ENCODE measurements around the gene RIPK4. TPM values are rescaled to one million over a fixed set of nuclear protein-coding genes. Genes with fewer than 3 reads are reported as not detected.
"Not testable (repeated sequence)": the region's sequence is repeated elsewhere in the genome, so short reads cannot be mapped to it uniquely, and the experiment has no call there.

The RIPK4 gene
- total and polyA plus RNA-seq, 5 experiments from 2014 or later = 0.26 to 1.1 (median 1.0) TPM; not detected in 2

DNA sequence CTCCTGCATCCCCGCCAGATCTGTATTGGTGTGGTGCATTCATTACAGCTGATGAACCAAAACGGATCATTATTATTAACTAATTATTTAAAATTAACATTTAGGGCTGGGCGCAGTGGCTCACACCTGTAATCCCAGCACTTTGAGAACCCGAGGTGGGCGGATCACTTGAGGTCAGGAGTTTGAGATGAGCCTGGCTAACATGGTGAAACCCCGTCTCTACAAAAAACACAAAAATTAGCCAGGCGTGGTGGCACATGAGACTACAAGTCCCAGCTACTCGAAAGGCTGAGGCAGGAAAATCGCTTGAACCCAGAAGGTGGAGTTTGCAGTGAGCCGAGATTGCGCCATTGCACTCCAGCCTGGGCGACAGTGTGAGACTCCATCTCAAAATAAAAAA lies 18.4 kb upstream of the RIPK4 start:
- POLR2A ChIA-PET = interaction anchor here (0.6 to 0.7 kb wide), 2 partner anchors 38 to 41 kb away, joined by 3 to 4 read pairs; no protein-coding TSS in a partner anchor
- DNase-seq = not testable (repeated sequence)
- H3K27me3 Mint-ChIP-seq = peaks cover 16 to 49% (median 46%) of the 10 kb centered on the region in 5 donors

DNA sequence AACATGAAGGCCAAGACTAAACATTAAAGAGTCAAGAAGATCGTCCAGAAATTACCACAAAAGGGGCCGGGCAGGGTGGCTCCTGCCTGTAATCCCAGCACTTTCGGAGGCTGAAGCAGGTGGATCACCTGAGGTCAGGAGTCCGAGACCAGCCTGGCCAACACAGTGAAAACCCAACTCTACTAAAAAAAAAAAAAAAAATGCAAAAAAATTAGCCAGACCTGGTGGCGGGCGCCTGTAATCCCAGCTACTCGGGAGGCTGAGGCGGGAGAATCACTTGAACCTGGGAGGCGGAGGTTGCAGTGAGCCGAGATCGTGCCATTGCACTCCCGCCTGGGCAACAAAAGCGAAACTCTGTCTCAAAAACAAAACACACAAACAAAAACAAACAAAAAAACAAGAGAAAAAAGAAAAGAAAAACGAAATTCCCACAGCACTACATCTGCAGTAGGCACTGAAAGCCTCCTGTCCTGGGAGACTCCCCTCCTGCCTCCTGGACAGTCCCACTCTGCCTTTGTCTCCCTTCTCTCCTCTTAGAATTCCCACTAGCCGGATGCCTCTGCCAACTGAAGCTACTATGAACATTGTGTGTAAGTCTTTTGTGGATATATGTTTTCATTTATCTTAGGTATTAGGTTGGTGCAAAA lies 17.7 kb upstream of the RIPK4 start:
- POLR2A ChIA-PET = interaction anchor here (0.7 kb wide), 1 partner anchor 57 kb away, joined by 8 read pairs; no protein-coding TSS in a partner anchor
- no peak for DNase-seq
- peaks cover 21 to 53% (median 46%) of the 10 kb centered on the region in 5 donors for H3K27me3 Mint-ChIP-seq

More for the DNA sequence above, 18.4 kb upstream of the RIPK4 start:
- H3K36me3 Mint-ChIP-seq, H3K9me3 Mint-ChIP-seq, ATAC-seq, H3K4me3 Mint-ChIP-seq, H3K27ac Mint-ChIP-seq: not testable (repeated sequence)
- peaks cover 4 to 12% (median 8%) of the 10 kb centered on the region in 4 donors for H3K4me1 Mint-ChIP-seq

DNA sequence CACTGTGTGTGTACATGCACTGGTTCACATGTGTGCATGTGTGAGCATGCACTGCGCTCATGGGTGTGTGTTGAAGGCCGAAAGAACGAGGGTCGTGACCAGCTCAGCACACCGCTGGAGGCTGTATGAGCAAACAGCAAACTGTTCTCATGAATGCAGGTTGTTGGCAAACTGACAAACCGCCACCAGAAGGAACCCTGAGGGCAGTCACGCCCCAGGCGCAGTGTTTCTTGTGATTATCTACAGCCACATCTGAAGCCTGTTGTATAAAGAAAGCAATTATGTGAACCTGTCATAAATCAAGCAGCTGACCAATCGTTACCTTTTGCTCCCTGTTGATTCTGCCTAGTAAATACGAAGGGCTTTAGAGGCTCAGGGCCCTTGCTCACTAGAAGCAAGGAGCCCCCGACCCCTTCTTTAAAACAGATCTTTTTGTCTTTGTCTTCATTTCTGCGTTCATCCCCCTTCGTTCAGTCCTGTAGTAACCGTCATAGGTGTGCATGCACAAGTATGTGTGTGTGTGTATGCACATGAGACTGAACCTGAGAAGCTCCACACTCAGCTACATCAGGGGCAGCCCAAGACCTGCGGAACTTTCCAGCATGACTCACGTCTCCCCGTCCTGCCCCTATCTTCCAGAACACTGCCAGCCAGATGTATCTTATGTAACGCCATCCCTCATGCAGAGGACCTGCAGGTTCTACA lies 16.8 kb upstream of the RIPK4 start:
- Mint-ChIP-seq H3K4me3 (peak overlapping the region in 4 of 10 donors; percentile 4 to 22 (median 20)), H3K27ac (no peak overlapping the region), H3K9me3 (peaks cover 0 to 2% (median 0%) of the 10 kb centered on the region in 9 donors), H3K27me3 (peaks cover 25 to 63% (median 49%) of the 10 kb centered on the region in 5 donors), H3K36me3 (no peaks in the 10 kb centered on the region), H3K4me1 (peaks cover 7 to 24% (median 12%) of the 10 kb centered on the region in 4 donors)
- peak; percentile 37 to 42 for ATAC-seq
- POLR2A ChIA-PET = no interaction called here
- DNase-seq = peak in 3 of 10 donors; percentile 28 to 35 (median 33)

More for the DNA sequence above, 17.7 kb upstream of the RIPK4 start:
- Mint-ChIP-seq H3K4me1 (peaks cover 5 to 14% (median 8%) of the 10 kb centered on the region in 4 donors), H3K36me3 (no peaks in the 10 kb centered on the region), H3K4me3 (no peak overlapping the region), H3K27ac (peak overlapping the region in 2 of 10 donors; percentile 60 to 67), H3K9me3 (no peaks in the 10 kb centered on the region)
- ATAC-seq = no peak

DNA sequence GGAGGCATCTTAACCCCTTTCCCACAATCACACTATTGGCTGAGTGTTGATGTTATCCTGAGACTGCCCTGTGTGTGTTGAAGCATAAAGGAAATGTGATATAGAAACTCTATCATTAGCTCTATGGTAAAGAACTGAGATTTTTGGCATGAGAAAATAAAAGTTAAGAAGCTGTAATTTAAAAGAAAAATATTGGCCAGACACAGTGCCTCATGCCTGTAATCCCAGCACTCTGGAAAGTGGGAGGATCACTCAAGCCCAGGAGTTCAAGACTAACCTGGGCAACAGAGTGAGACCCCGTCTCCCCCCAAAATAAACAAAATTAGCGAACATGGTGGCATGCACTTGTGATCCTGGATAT lies 14.2 kb upstream of the RIPK4 start:
- H3K27ac Mint-ChIP-seq = no peak overlapping the region
- ATAC-seq = no peak
- no peak overlapping the region for H3K4me3 Mint-ChIP-seq
- POLR2A ChIA-PET = no interaction called here
- peaks cover 0 to 2% (median 0%) of the 10 kb centered on the region in 9 donors for H3K9me3 Mint-ChIP-seq
- H3K4me1 Mint-ChIP-seq = peaks cover 7 to 27% (median 14%) of the 10 kb centered on the region in 4 donors
- peaks cover 30 to 79% (median 60%) of the 10 kb centered on the region in 5 donors for H3K27me3 Mint-ChIP-seq
- DNase-seq = no peak
- no peaks in the 10 kb centered on the region for H3K36me3 Mint-ChIP-seq

DNA sequence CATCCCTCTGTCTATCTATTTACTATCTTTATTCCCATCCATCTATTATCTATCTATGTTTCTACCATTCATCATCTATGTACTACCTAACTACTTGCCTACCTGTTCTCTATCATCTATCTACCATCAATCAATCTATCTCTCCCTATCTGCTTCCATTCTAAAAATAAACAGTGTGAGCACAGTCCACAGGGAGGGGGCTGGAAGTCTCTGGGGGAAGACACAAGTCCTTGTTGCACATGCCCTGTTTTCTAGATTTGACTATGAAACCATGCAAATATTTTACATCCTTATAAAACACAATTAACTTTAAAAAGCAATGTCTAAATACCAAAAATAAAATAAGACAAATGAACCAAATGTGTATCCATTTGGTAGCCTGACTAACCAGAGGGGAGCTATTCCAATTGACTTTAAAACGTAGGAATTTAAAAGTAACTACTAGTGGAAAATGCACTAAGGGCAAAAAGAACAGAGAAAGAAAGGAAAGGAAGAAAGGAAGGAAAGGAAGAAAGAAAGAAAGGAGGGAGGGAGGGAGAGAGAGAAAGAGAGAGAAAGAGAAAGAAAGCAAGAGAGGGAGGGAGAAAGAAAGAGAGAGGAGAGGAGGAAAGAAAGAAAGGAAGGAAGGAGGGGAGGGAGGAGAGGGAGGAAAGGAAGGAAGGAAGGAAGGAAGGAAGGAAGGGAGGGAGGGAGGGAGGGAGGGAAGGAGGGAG lies 13.6 kb upstream of the RIPK4 start:
- Mint-ChIP-seq H3K9me3 (peaks cover 0 to 2% (median 0%) of the 10 kb centered on the region in 9 donors), H3K27me3 (peaks cover 35 to 82% (median 64%) of the 10 kb centered on the region in 5 donors), H3K27ac (no peak overlapping the region), H3K4me3 (no peak overlapping the region), H3K4me1 (peaks cover 7 to 27% (median 14%) of the 10 kb centered on the region in 4 donors), H3K36me3 (no peaks in the 10 kb centered on the region)
- POLR2A ChIA-PET = interaction anchor here (0.6 kb wide), 1 partner anchor 231 kb away, joined by 3 read pairs; no protein-coding TSS in a partner anchor
- ATAC-seq (no peak), DNase-seq (no peak)

DNA sequence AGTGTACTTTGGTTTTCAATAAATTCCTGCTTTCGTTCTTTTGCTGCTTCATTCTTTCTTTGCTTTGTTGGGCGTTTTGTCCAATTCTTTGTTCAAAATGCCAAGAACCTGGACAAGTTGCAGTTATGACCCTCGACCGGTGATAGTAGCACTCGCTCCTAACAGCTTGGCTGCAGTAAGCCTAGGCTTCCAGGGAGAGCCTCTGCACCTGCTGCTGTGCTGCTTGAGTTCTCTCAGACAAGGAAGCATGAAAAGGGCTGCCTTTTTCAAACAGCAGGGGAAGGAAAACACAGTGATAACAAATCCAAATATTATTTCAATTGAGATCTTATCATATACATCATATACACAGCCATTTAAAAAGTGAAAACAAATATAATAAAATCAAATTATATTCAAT lies 12.8 kb upstream of the RIPK4 start:
- ATAC-seq (no peak), DNase-seq (no peak)
- H3K27ac Mint-ChIP-seq = peak overlapping the region in 1 of 10 donors; percentile 5
- H3K4me3 Mint-ChIP-seq = peak overlapping the region in 3 of 10 donors; percentile 23 to 52 (median 49)
- peaks cover 35 to 86% (median 66%) of the 10 kb centered on the region in 5 donors for H3K27me3 Mint-ChIP-seq
- POLR2A ChIA-PET = no interaction called here
- no peaks in the 10 kb centered on the region for H3K36me3 Mint-ChIP-seq
- H3K9me3 Mint-ChIP-seq = peaks cover 0 to 2% (median 0%) of the 10 kb centered on the region in 9 donors
- H3K4me1 Mint-ChIP-seq = peaks cover 7 to 27% (median 14%) of the 10 kb centered on the region in 4 donors

DNA sequence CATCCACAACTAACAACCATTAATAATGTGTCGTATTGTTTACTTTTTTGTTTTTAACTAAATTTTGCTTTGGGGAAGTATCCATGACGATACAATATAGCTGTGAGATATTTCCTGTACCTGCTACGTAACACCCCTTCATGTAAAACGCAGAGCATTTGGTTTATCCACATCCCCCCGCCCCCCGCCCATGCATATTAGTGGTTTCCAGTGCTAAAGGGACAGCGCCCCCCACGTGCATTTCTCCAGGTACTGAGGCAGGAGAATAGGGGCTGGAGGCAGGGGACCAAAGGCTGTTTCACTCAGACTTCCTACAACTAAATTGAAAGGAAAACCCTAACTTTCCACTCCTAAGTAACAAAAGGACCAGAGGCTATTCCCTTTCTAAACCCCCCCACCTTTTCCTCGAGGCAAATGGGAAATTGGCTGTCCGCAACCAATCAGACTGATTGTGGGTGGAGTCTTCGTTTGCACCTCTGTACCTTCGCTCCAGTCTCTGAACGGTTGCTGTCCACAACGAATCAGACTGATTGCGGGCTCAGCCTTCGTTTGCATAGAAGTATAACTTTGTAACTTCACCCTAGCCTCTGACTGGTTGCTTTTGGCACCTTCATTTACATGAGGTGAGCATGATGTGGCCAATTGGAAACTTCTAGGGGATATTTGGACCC lies 12.2 kb upstream of the RIPK4 start:
- POLR2A ChIA-PET = no interaction called here
- DNase-seq = no peak
- peak overlapping the region in 1 of 10 donors; percentile 37 for H3K27ac Mint-ChIP-seq

DNA sequence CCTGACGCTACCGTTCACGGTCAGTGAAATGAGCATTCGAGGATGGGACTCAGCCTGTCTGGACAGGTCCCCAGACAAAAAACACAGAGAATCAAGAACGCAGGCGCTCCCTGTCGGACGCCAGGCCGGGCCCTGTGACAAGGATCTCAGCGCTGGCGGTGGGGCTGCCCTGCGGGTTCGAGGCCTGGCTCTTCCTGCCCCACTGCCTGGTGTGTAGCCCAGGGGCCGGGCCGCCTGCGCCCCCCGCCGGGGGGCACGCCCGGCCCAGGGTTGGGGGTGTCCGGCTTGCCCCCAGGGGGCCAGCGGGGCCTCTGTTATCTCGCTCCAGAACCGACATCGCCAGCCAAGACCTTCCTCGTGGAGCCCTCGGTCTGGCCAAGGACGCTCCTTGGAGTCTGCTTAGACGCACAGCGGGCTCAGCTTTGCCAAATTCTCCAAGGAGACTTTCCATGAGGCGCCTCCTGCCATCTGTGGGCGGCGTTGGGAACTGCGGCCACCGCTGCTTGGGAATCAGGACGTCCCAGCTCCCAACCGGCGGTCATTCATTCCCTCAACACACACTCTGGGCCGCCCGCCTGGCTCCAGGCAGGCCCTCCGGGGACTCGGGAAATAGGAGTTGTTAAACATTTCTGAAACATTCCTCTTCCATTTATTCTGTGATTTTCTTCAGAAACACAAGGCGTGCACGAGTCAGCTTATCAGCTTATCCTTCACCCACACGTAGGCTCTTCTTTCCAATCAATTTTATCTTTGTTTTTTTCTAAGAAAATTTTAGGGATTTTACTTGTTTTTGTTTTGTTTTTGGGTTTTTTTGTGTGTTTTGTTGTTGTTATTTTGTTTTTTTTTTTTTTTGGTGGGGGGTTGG lies 11.3 kb upstream of the RIPK4 start:
- DNase-seq = no peak

More for the DNA sequence above, 12.2 kb upstream of the RIPK4 start:
- H3K4me3 Mint-ChIP-seq = peak overlapping the region in 5 of 10 donors; percentile 4 to 49 (median 23)
- H3K27me3 Mint-ChIP-seq = peaks cover 36 to 86% (median 68%) of the 10 kb centered on the region in 5 donors
- peaks cover 0 to 2% (median 0%) of the 10 kb centered on the region in 9 donors for H3K9me3 Mint-ChIP-seq
- H3K36me3 Mint-ChIP-seq = no peaks in the 10 kb centered on the region
- peak in 1 of 2 donors; percentile 50 for ATAC-seq
- peaks cover 5 to 25% (median 13%) of the 10 kb centered on the region in 4 donors for H3K4me1 Mint-ChIP-seq

DNA sequence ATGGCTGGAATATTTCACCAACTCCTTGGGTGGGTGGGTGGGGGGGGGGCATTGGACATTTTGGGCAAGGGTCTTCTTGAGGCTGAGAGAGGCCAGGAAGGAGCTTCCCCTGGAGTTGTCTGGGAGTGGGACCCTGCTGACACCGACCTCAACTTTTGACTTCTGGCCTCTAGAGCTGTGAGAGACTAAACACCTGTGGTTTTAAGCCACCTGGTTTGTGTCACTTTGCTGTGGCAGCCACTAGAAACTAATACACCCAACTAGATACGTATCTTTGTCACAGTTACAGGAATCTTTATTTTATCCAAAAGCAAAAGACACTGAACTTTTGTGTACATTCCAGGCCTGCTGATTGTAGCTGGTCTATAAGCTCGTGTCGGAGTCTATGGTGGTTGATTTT lies 9.9 kb upstream of the RIPK4 start:
- peaks cover 0 to 2% (median 0%) of the 10 kb centered on the region in 9 donors for H3K9me3 Mint-ChIP-seq
- peaks cover 0 to 15% (median 7%) of the 10 kb centered on the region in 4 donors for H3K4me1 Mint-ChIP-seq
- H3K4me3 Mint-ChIP-seq = no peak overlapping the region
- H3K27me3 Mint-ChIP-seq = peaks cover 39 to 96% (median 60%) of the 10 kb centered on the region in 5 donors
- ATAC-seq (no peak), DNase-seq (no peak)
- POLR2A ChIA-PET = no interaction called here
- no peaks in the 10 kb centered on the region for H3K36me3 Mint-ChIP-seq
- H3K27ac Mint-ChIP-seq = no peak overlapping the region

More for the DNA sequence above, 11.3 kb upstream of the RIPK4 start:
- H3K36me3 Mint-ChIP-seq = no peaks in the 10 kb centered on the region
- H3K27ac Mint-ChIP-seq = peak overlapping the region in 1 of 10 donors; percentile 37
- H3K4me3 Mint-ChIP-seq = no peak overlapping the region
- H3K9me3 Mint-ChIP-seq = peaks cover 0 to 2% (median 0%) of the 10 kb centered on the region in 9 donors
- ATAC-seq = no peak
- POLR2A ChIA-PET = no interaction called here
- peaks cover 0 to 16% (median 7%) of the 10 kb centered on the region in 4 donors for H3K4me1 Mint-ChIP-seq
- H3K27me3 Mint-ChIP-seq = peaks cover 32 to 85% (median 63%) of the 10 kb centered on the region in 5 donors

DNA sequence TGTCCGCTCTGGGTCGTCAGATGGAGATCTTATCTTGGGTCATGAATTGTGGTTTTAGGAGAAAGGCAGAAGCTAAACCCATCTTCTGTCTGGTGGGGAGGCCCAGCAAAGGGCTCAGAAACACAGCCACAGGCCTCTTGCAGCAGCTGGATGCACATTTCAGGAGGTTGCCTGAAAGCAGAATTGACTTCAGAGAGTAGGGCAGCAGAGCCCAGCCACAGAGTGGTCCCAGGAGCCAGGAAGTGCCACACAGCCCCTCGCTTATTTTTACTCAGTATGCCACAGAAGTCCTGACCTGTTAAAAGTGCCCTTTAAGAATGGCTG lies 8.3 kb upstream of the RIPK4 start:
- no peak overlapping the region for H3K27ac Mint-ChIP-seq
- ATAC-seq = no peak
- H3K4me1 Mint-ChIP-seq = peaks cover 0 to 15% (median 7%) of the 10 kb centered on the region in 4 donors
- H3K4me3 Mint-ChIP-seq = no peak overlapping the region
- no peak for DNase-seq
- H3K9me3 Mint-ChIP-seq = peaks cover 0 to 2% (median 0%) of the 10 kb centered on the region in 9 donors
- peaks cover 31 to 92% (median 55%) of the 10 kb centered on the region in 5 donors for H3K27me3 Mint-ChIP-seq
- POLR2A ChIA-PET = no interaction called here
- no peaks in the 10 kb centered on the region for H3K36me3 Mint-ChIP-seq

DNA sequence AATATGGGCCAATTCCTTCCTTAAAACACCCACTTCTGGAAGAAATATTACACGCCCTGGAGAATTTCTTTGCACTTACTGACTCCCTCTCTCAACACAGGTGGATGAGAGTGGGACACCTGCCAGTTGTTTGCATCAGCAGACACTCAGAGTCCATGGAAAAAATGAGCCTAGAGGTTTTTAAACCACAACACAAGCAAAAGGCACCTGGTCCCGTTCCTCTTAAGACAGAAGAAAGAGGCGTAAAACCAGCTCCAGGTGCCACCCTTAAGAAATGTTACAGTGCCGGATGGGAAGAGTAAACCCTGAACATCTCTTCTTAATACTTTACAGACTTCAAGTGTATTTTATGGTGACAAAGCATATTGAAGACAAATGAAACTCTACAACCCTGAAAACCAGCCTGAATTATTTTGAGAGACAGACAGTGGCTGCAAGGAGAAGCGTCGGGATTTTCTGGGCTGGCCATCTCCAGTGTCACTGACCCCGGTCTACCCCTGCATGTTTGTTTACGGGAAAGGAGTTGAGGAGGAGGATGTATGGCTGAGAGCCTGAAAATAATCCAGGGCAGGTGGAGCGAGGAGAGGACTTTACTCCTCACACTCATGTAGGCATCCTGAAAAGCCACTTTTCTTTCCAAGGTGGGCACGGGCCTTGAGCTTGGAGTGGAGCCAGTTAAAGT lies 7.8 kb upstream of the RIPK4 start:
- DNase-seq (no peak), ATAC-seq (no peak)
- no peaks in the 10 kb centered on the region for H3K36me3 Mint-ChIP-seq
- peak overlapping the region in 1 of 10 donors; percentile 67 for H3K27ac Mint-ChIP-seq
- POLR2A ChIA-PET = no interaction called here
- no peak overlapping the region for H3K4me3 Mint-ChIP-seq
- H3K9me3 Mint-ChIP-seq = peaks cover 0 to 2% (median 0%) of the 10 kb centered on the region in 9 donors
- H3K27me3 Mint-ChIP-seq = peaks cover 29 to 92% (median 54%) of the 10 kb centered on the region in 5 donors
- peaks cover 0 to 18% (median 7%) of the 10 kb centered on the region in 4 donors for H3K4me1 Mint-ChIP-seq
